H1 (cell line): ENCODE data around the gene UROC1. TPM values are rescaled to one million over a fixed set of nuclear protein-coding genes. Genes with fewer than 3 reads are reported as not detected.

Experiments used
- CTCF ChIA-PET: fragments of 300-600 bp; sonication (Branson Sonifier 250); formaldehyde crosslinking; loops from one replicate; lab custom pipeline; 2021; ENCODE audit not compliant: partially characterized antibody; lab: Charles Lee
- POLR2A ChIA-PET: fragments of 300-600 bp; sonication (Branson Sonifier 250); formaldehyde crosslinking; loops from one replicate; lab custom pipeline; 2021; ENCODE audit warnings: inconsistent platforms; ENCODE audit not compliant: partially characterized antibody; lab: Charles Lee
- DNase-seq, 2 experiments: peaks; one replicate each; pipeline versions ENCODE4 v3.0.0 to v3.0.0-alpha.2; 2010 to 2022; ENCODE audit warnings: low spot score in 2 of 2, low read depth in 1 of 2, mixed read lengths in 1 of 2
- FAIRE-seq: peaks from 2 replicates; lab custom pipeline; 2011; peaks lifted over from hg19 to GRCh38; lab: Jason Lieb, UNC
- H2AFZ ChIP-seq: 2 replicates; pipeline ENCODE4 v1.8.1; 2012; ENCODE audit warnings: low read length, inconsistent platforms
- H2AK5ac ChIP-seq: 2 replicates; pipeline ENCODE4 v1.6.1; 2013; ENCODE audit warnings: low read depth, low read length
- H2BK120ac ChIP-seq: replicated peaks from 2 replicates; pipeline ENCODE3; 2013; ENCODE audit warnings: low read depth, low read length, inconsistent platforms
- H2BK12ac ChIP-seq: 2 replicates; pipeline ENCODE4 v1.6.1; 2013; ENCODE audit warnings: low read depth, low read length
- H2BK15ac ChIP-seq: 2 replicates; pipeline ENCODE4 v1.6.1; 2013; ENCODE audit warnings: low read length
- H2BK20ac ChIP-seq: 2 replicates; pipeline ENCODE4 v1.6.1; 2013; ENCODE audit warnings: low read length
- H2BK5ac ChIP-seq: 2 replicates; pipeline ENCODE4 v1.6.1; 2013; ENCODE audit warnings: low read depth, low read length
- H3K14ac ChIP-seq: 2 replicates; pipeline ENCODE4 v1.6.1; 2013; ENCODE audit warnings: inconsistent platforms; ENCODE audit not compliant: insufficient read length
- H3K18ac ChIP-seq: 2 replicates; pipeline ENCODE4 v1.6.1; 2013; ENCODE audit warnings: low read length; ENCODE audit errors: extremely low read depth
- H3K23ac ChIP-seq: 2 replicates; pipeline ENCODE4 v1.6.1; 2013; ENCODE audit warnings: inconsistent platforms; ENCODE audit not compliant: insufficient read length
- H3K23me2 ChIP-seq: 2 replicates; pipeline ENCODE4 v1.6.1; 2013; ENCODE audit warnings: low read depth, low read length
- H3K27ac ChIP-seq: 2 replicates; pipeline ENCODE4 v1.6.1; 2011; ENCODE audit warnings: low read depth, low read length, inconsistent platforms
- H3K27me3 ChIP-seq, 4 experiments: replicated peaks in 1 of 4; 1 replicate in 1 of 4; 2 replicates in 3 of 4; pipeline versions ENCODE4 v1.6.1 to v1.8.1; 2011 to 2013; ENCODE audit warnings: low read length in 3 of 4, mild to moderate bottlenecking in 3 of 4, inconsistent platforms in 2 of 4, mixed read lengths in 2 of 4, moderate library complexity in 1 of 4; ENCODE audit not compliant: control insufficient read depth in 3 of 4, insufficient read depth in 3 of 4; ENCODE audit errors: extremely low read depth in 1 of 4
- H3K36me3 ChIP-seq, 4 experiments: 2 replicates each; pipeline versions ENCODE4 v1.6.1 to v1.8.1; 2011 to 2013; ENCODE audit warnings: mild to moderate bottlenecking in 4 of 4, low read length in 3 of 4, moderate library complexity in 2 of 4, control low read depth in 1 of 4, inconsistent platforms in 1 of 4; ENCODE audit not compliant: insufficient read depth in 4 of 4, control insufficient read depth in 2 of 4
- H3K4ac ChIP-seq: replicated peaks from 2 replicates; pipeline ENCODE3; 2013; ENCODE audit warnings: low read length, low read depth, mixed read lengths, inconsistent platforms; ENCODE audit not compliant: insufficient read length
- H3K4me1 ChIP-seq, 4 experiments: replicated peaks in 1 of 4; 1 replicate in 1 of 4; 2 replicates in 3 of 4; pipeline versions ENCODE4 v1.6.1 to v1.8.1; 2011 to 2013; ENCODE audit warnings: low read length in 3 of 4, inconsistent platforms in 2 of 4, mixed read lengths in 1 of 4; ENCODE audit not compliant: insufficient read depth in 4 of 4, control insufficient read depth in 3 of 4
- H3K4me2 ChIP-seq, 2 experiments: 2 replicates each; pipeline versions ENCODE4 v1.6.1 to v1.8.1; 2011 to 2013; ENCODE audit warnings: low read depth in 2 of 2, low read length in 2 of 2, control low read depth in 1 of 2, inconsistent platforms in 1 of 2, mild to moderate bottlenecking in 1 of 2; ENCODE audit not compliant: insufficient read depth in 1 of 2
- H3K4me3 ChIP-seq, 4 experiments: fragments of 200-600, 300-600 bp in 1 of 4; sonication (generic), shearing (Covaris generic), sonication (Bioruptor Twin) in 1 of 4; 2 replicates each; pipeline versions ENCODE4 v1.5.1 to v1.8.1; 2011 to 2016; ENCODE audit warnings: low read length in 4 of 4, low read depth in 3 of 4, control low read depth in 2 of 4, inconsistent platforms in 2 of 4, mild to moderate bottlenecking in 2 of 4, mixed read lengths in 1 of 4, moderate library complexity in 1 of 4; ENCODE audit not compliant: insufficient read depth in 2 of 4; ENCODE audit errors: extremely low read depth in 1 of 4
- H3K56ac ChIP-seq: replicated peaks from 2 replicates; pipeline ENCODE3; 2013; ENCODE audit warnings: low read depth, mild to moderate bottlenecking, mixed read lengths, low read length, inconsistent platforms; ENCODE audit not compliant: insufficient read length
- H3K79me1 ChIP-seq: 2 replicates; pipeline ENCODE4 v1.6.1; 2013; ENCODE audit warnings: low read depth, low read length, control low read depth
- H3K79me2 ChIP-seq, 2 experiments: 2 replicates each; pipeline versions ENCODE4 v1.6.1 to v1.8.1; 2012 to 2013; ENCODE audit warnings: low read length in 2 of 2, mild to moderate bottlenecking in 2 of 2, inconsistent platforms in 1 of 2; ENCODE audit not compliant: insufficient read depth in 2 of 2, control insufficient read depth in 1 of 2
- H3K9ac ChIP-seq, 4 experiments: replicated peaks in 1 of 4; 1 replicate in 1 of 4; 2 replicates in 3 of 4; pipeline versions ENCODE4 v1.6.1 to v1.8.1; 2011 to 2013; ENCODE audit warnings: low read depth in 3 of 4, low read length in 3 of 4, control low read depth in 2 of 4, mild to moderate bottlenecking in 2 of 4, moderate library complexity in 2 of 4, inconsistent platforms in 1 of 4; ENCODE audit errors: extremely low read depth in 1 of 4
- H3K9me3 ChIP-seq, 2 experiments: 2 replicates each; pipeline versions ENCODE4 v1.6.1 to v1.8.1; 2012 to 2013; ENCODE audit warnings: mild to moderate bottlenecking in 2 of 2, moderate library complexity in 2 of 2, control low read depth in 1 of 2, inconsistent platforms in 1 of 2, low read depth in 1 of 2, low read length in 1 of 2, mixed read lengths in 1 of 2; ENCODE audit not compliant: insufficient read depth in 2 of 2
- H4K20me1 ChIP-seq, 2 experiments: replicated peaks in 1 of 2; 2 replicates each; pipeline versions ENCODE3 to v1.8.1; 2011 to 2013; ENCODE audit warnings: inconsistent platforms in 2 of 2, low read length in 2 of 2, mild to moderate bottlenecking in 1 of 2; ENCODE audit not compliant: insufficient read depth in 2 of 2, control insufficient read depth in 1 of 2
- H4K5ac ChIP-seq: 2 replicates; pipeline ENCODE4 v1.6.1; 2013; ENCODE audit warnings: low read length, low read depth, mixed read lengths, inconsistent platforms; ENCODE audit not compliant: insufficient read length
- H4K8ac ChIP-seq: 2 replicates; pipeline ENCODE4 v1.8.0; 2013; ENCODE audit warnings: mild to moderate bottlenecking, moderate library complexity, low read length, inconsistent platforms; ENCODE audit not compliant: insufficient read depth; ENCODE audit errors: extremely low read depth
- H4K91ac ChIP-seq: replicated peaks from 2 replicates; pipeline ENCODE3; 2013; ENCODE audit warnings: low read length, mixed read lengths, inconsistent platforms; ENCODE audit not compliant: insufficient read length
- BACH1 ChIP-seq: IDR thresholded peaks from 2 replicates; pipeline ENCODE4 v1.6.1; 2012; ENCODE audit warnings: low read length, improper control_type of control experiment
- CREB1 ChIP-seq: IDR thresholded peaks from 2 replicates; pipeline ENCODE4 v1.6.1; 2012; ENCODE audit warnings: inconsistent platforms
- JUN ChIP-seq: IDR thresholded peaks from 2 replicates; pipeline ENCODE4 v1.6.1; 2011; ENCODE audit warnings: low read depth, mild to moderate bottlenecking, improper control_type of control experiment, low read length
- KDM5A ChIP-seq: fragments of 200-600 bp; IDR thresholded peaks from 2 replicates; pipeline ENCODE4 v1.7.1; 2012; ENCODE audit warnings: mild to moderate bottlenecking, low read length, inconsistent platforms, mixed read lengths
- NRF1 ChIP-seq: IDR thresholded peaks from 2 replicates; pipeline ENCODE4 v1.6.1; 2011; ENCODE audit warnings: mild to moderate bottlenecking, low read depth, low read length, improper control_type of control experiment
- POLR2A ChIP-seq, 2 experiments: IDR thresholded peaks; 1 replicate in 1 of 2; 2 replicates in 1 of 2; pipeline ENCODE4 v1.6.1; 2011; ENCODE audit warnings: low read depth in 2 of 2, low read length in 2 of 2, mild to moderate bottlenecking in 2 of 2; ENCODE audit errors: control extremely low read depth in 1 of 2
- POLR2AphosphoS5 ChIP-seq: IDR thresholded peaks from 2 replicates; pipeline ENCODE4 v1.6.1; 2011; ENCODE audit warnings: low read depth, low read length
- RAD21 ChIP-seq, 2 experiments: IDR thresholded peaks in 1 of 2; conservative IDR thresholded peaks in 1 of 2; 2 replicates each; pipeline ENCODE4 v1.6.1; 2011; ENCODE audit warnings: low read depth in 2 of 2, low read length in 2 of 2, improper control_type of control experiment in 1 of 2, inconsistent platforms in 1 of 2, mild to moderate bottlenecking in 1 of 2, moderate library complexity in 1 of 2
- RNF2 ChIP-seq: fragments of 200-900, 300-1000 bp; sonication (generic); IDR thresholded peaks from 2 replicates; pipeline ENCODE4 v1.7.1; 2016; ENCODE audit warnings: borderline replicate concordance, low read depth, mild to moderate bottlenecking, antibody characterized with exemption, low read length; ENCODE audit not compliant: poor library complexity, severe bottlenecking; ENCODE audit errors: missing control alignments
- RXRA ChIP-seq: IDR thresholded peaks from 2 replicates; pipeline ENCODE4 v1.6.1; 2011; ENCODE audit warnings: low read depth, mild to moderate bottlenecking, low read length, moderate library complexity; ENCODE audit not compliant: insufficient read depth
- SIN3A ChIP-seq, 2 experiments: IDR thresholded peaks in 1 of 2; conservative IDR thresholded peaks in 1 of 2; 2 replicates each; pipeline ENCODE4 v1.6.1; 2011 to 2012; ENCODE audit warnings: low read length in 2 of 2, improper control_type of control experiment in 1 of 2, low read depth in 1 of 2, mild to moderate bottlenecking in 1 of 2
- SP2 ChIP-seq: IDR thresholded peaks from 2 replicates; pipeline ENCODE4 v1.6.1; 2012; ENCODE audit warnings: mild to moderate bottlenecking, low read length, inconsistent platforms
- SP4 ChIP-seq: IDR thresholded peaks from 2 replicates; pipeline ENCODE4 v1.6.1; 2012; ENCODE audit warnings: low read length, inconsistent platforms
- SRF ChIP-seq: IDR thresholded peaks from 2 replicates; pipeline ENCODE4 v1.6.1; 2011; ENCODE audit warnings: mild to moderate bottlenecking, low read depth, low read length, moderate library complexity
- WGBS, 2 experiments: shearing (Covaris generic) in 1 of 2; methylation state at CpG; one replicate each; pipeline versions ENCODE4 v1.1.6 to v1.1.7; 2013 to 2015; ENCODE audit warnings: low lambda C conversion rate in 2 of 2, mixed read lengths in 2 of 2, inconsistent platforms in 1 of 2, low coverage in 1 of 2, missing lambda C conversion rate in 1 of 2; ENCODE audit not compliant: insufficient replicate concordance in 2 of 2, insufficient coverage in 1 of 2, insufficient read length in 1 of 2; ENCODE audit errors: extremely low coverage in 1 of 2, missing lambda C conversion rate in 1 of 2; 5-methylcytosine and 5-hydroxymethylcytosine counted together
- polyA plus RNA-seq, 7 experiments: library from polyadenylated mRNA; depleted of rRNA in 3 of 7; stranded (reverse) in 5 of 7; unstranded in 2 of 7; fragments of >200 nt in 5 of 7; fragments of 200-250 nt in 2 of 7; gene quantifications; 1 replicate in 5 of 7; 2 replicates in 1 of 7; 4 replicates in 1 of 7; pipeline versions ENCODE4 v1.2.1 to v1.2.3, GENCODE V29; 2011 to 2013; ENCODE audit warnings: missing spikeins in 2 of 7, mixed read lengths in 2 of 7
- total RNA-seq: library from RNA; stranded (reverse); fragmentation: NEBNext Ultra II Directional; extraction: Animal tissue kit (Norgen Biotek cat#: 25700); gene quantifications from 2 replicates; pipeline ENCODE4 v1.2.1, GENCODE V29; 2021
- TF ChIP-seq, protein P1 (sequence below): IDR thresholded peaks from 2 replicates; pipeline ENCODE4 v1.6.1; 2012; ENCODE audit warnings: inconsistent platforms

The UROC1 gene
- total and polyA plus RNA-seq, 2 of the 8 experiments (the other 6 are each of a cell fraction or from before 2014, with no cell fraction given): 0.03 TPM; not detected in 1

DNA sequence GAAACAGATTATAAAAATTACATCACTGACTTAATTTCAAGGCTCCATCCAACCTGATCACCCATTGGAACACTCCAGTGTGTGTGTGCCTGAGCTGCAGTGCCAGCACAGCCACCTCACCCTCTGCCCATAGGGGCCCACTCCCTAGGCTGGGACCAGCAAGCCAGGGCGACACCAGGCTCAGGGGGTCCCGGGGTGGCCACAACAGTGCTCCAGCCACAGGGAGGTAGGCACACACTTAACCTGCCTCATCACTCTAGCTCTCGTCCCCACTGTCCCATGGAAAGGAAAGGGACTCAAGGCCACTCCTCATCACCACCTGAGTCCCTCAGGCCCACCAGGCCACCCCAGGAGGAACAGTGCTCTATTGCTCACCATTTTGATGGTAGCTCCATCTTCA lies 66.8 kb downstream of the UROC1 start:
- Histone ChIP-seq H4K20me1 (peaks cover under 1 to 6% of the 10 kb centered on the region in 2 experiments), H3K4ac (no peak overlapping the region), H3K56ac (no peak overlapping the region), H2AFZ (no peak overlapping the region), H3K4me1 (peaks cover 0 to 7% (median 0%) of the 10 kb centered on the region in 4 experiments; a peak in 3 of 7 replicates), H3K4me2 (no peak overlapping the region), H3K9me3 (no peaks in the 10 kb centered on the region), H4K91ac (no peak overlapping the region), H3K23me2 (0 out of 2 replicates have a peak, but pooled peaks cover 2% of the 10 kb centered on the region), H4K8ac (no peak overlapping the region), H3K27ac (no peak overlapping the region), H3K36me3 (peaks cover 0 to 18% (median 5%) of the 10 kb centered on the region in 4 experiments; a peak in 6 of 8 replicates), H2AK5ac (no peak overlapping the region), H2BK5ac (no peak overlapping the region), H3K79me2 (no peaks in the 10 kb centered on the region; a peak in 1 of 4 replicates), H3K27me3 (no peaks in the 10 kb centered on the region), H3K18ac (no peak overlapping the region), H3K23ac (no peak overlapping the region), H3K4me3 (no peak overlapping the region), H2BK20ac (no peak overlapping the region), H4K5ac (no peak overlapping the region), H2BK120ac (no peak overlapping the region), H3K14ac (no peak overlapping the region), H3K9ac (no peak overlapping the region), H3K79me1 (peaks cover 3% of the 10 kb centered on the region; the same call in 1 of the 2 replicates), H2BK15ac (no peak overlapping the region), H2BK12ac (no peak overlapping the region)
- CTCF ChIA-PET: no interaction called here
- DNase-seq (no peak), FAIRE-seq (no peak)
- POLR2A ChIA-PET: interaction anchor here (0.8 to 1.1 kb wide), 3 partner anchors 9 to 24 kb away, joined by 3 read pairs; no protein-coding TSS in a partner anchor
- WGBS, 2 experiments: 90% methylated on average over 3 of the region's 3 CpGs; no CpG with 5 or more reads in 1 of the 2 experiments
- no peak for TF ChIP-seq KDM5A
- no peak for TF ChIP-seq CREB1
- no peak for TF ChIP-seq RNF2
- TF ChIP-seq JUN: no peak
- TF ChIP-seq POLR2AphosphoS5: no peak
- TF ChIP-seq SP4: no peak
- TF ChIP-seq, protein P1, sequence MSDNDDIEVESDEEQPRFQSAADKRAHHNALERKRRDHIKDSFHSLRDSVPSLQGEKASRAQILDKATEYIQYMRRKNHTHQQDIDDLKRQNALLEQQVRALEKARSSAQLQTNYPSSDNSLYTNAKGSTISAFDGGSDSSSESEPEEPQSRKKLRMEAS: no peak
- no peak for TF ChIP-seq RXRA
- TF ChIP-seq SP2: no peak
- TF ChIP-seq BACH1: no peak
- TF ChIP-seq NRF1: no peak
- TF ChIP-seq SIN3A (conservative IDR thresholded peaks at IDR 0.05 in 1 of 2, IDR thresholded peaks at IDR 0.05 in 1 of 2; ENCODE audit: low read depth in 1 of 2, low read length in 2 of 2): no peak
- no peak for TF ChIP-seq SRF
- TF ChIP-seq RAD21 (IDR thresholded peaks at IDR 0.05 in 1 of 2, conservative IDR thresholded peaks at IDR 0.05 in 1 of 2; ENCODE audit: low read depth in 2 of 2, low read length in 2 of 2): no peak
- no peak for TF ChIP-seq POLR2A (IDR thresholded peaks at IDR 0.05; ENCODE audit: control extremely low read depth in 1 of 2, low read depth in 2 of 2, low read length in 2 of 2)
